Pancreas (tissue), 10 donors: ENCODE results near the gene HIP1R. TPM values are rescaled to one million over a fixed set of nuclear protein-coding genes. Genes with fewer than 3 reads are reported as not detected.
A peak's percentile ranks its signal among the peaks of the same experiment; 100 is the strongest.

Source experiments
- ATAC-seq, 4 donors: fragments of 200-7000 bp; cut with Tn5 transposase; one replicate each; pipeline versions ENCODE4 v1.8.0 to v1.9.1; 2020; ENCODE audit warnings: mild to moderate bottlenecking in 4 of 4, moderate library complexity in 4 of 4
- DNase-seq, 6 donors: peaks; one replicate each; pipeline ENCODE4 v3.0.0-alpha.2; 2020
- FAIRE-seq: peaks from 2 replicates; lab custom pipeline; 2012; peaks lifted over from hg19 to GRCh38; lab: Jason Lieb, UNC
- H3K27ac ChIP-seq, 4 donors: fragments of 200-600 bp; sonication (generic); 1 replicate in 3 of 4; 2 replicates in 1 of 4; pipeline versions ENCODE4 v1.5.0 to v1.8.0; 2020
- H3K27me3 ChIP-seq, 4 donors: fragments of 200-600 bp; one replicate each; pipeline ENCODE4 v1.8.0; 2021
- H3K36me3 ChIP-seq, 3 donors: fragments of 200-600 bp; sonication (generic) in 1 of 3; one replicate each; pipeline versions ENCODE4 v1.5.0 to v1.8.0; 2020 to 2021
- H3K4me1 ChIP-seq, 3 donors: fragments of 200-600 bp; one replicate each; pipeline ENCODE4 v1.8.0; 2021
- H3K4me3 ChIP-seq, 4 donors: fragments of 200-600 bp; sonication (generic) in 2 of 4; one replicate each; pipeline versions ENCODE4 v1.5.0 to v1.8.0; 2020 to 2021
- H3K9me3 ChIP-seq, 4 donors: fragments of 200-600 bp; one replicate each; pipeline ENCODE4 v1.8.0; 2021
- CTCF ChIP-seq, 4 donors: fragments of 200-600 bp; sonication (generic) in 3 of 4; IDR thresholded peaks; one replicate each; pipeline versions ENCODE4 v1.5.0 to v1.8.0; 2021; ENCODE audit warnings: antibody characterized with exemption in 4 of 4
- WGBS, 2 donors: extraction: QIAGEN DNeasy Blood & Tissue Kit; methylation state at CpG; one replicate each; pipeline ENCODE4 v1.1.7; 2013; 5-methylcytosine and 5-hydroxymethylcytosine counted together
- intact Hi-C, 3 donors: fragments of 100-400 bp; cut with DNase I; formaldehyde crosslinking; loops; one replicate each; pipeline versions ENCODE4 v1.11.1 to v1.14.2; 2022
- polyA plus RNA-seq, 2 donors: library from polyadenylated mRNA; stranded (reverse); fragments of 200-250 nt; gene quantifications; one replicate each; pipeline ENCODE4 v1.2.3, GENCODE V29; 2013
- total RNA-seq, 6 donors: library from RNA; stranded (reverse); fragmentation: NEBNext Ultra II Directional in 4 of 6; extraction: Animal tissue kit (Norgen Biotek cat#: 25700) in 4 of 6; gene quantifications; one replicate each; pipeline versions ENCODE4 v1.2.1 to v1.2.4, GENCODE V29; 2021 to 2023
- donor health status: healthy with polysubstance abuse.
- donor health status: DM: no; HTN: no; CAD: no; lungs with moderate emphysema.
- donor health status: DM: no; HTN: no; CAD: no.
- donor health status: control.
- donor health status: control.
- donor health status: Bipolar disorder and iron deficiency.
- donor health status: DM: yes; HTN: yes; CAD: no.
- donor health status: DM: no; HTN: no; CAD: no.
- donor health status: DM: no; HTN: no; CAD: no.
- donor health status: DM: yes; HTN: yes; CAD: no.

Gene HIP1R
- total and polyA plus RNA-seq, 8 donors: 41.0 to 206 (median 50.8) TPM

GRCh38 chr12:122862110-122862634 is 26.9 kb downstream of the HIP1R start:
- WGBS, 2 donors: 77 to 82% methylated on average over 18 to 20 of the region's 20 CpGs

GRCh38 chr12:122862872-122863701 is 27.8 kb downstream of the HIP1R start:
- no peak for TF ChIP-seq CTCF (IDR thresholded peaks at IDR 0.05)
- 44 to 47% methylated on average over 12 of the region's 12 CpGs for WGBS, 2 donors
- DNase-seq (peak in 4 of 6 donors; percentile 47 to 68 (median 60)), FAIRE-seq (no peak), ATAC-seq (peak in 2 of 4 donors; percentile 6 to 7)
- intact Hi-C loops: loop anchor here in 2 of 3 donors (5.0 to 10.0 kb wide), 2 partner anchors 89 to 372 kb away; partner anchors contain the start of genes MPHOSPH9 (in 1 of the 2) and MTRFR (in 1 of the 2)
- Histone ChIP-seq H3K4me1 (peaks cover 24 to 42% (median 37%) of the 10 kb centered on the region in 3 donors), H3K36me3 (peaks cover 0 to 18% (median 0%) of the 10 kb centered on the region in 3 donors), H3K4me3 (no peak overlapping the region), H3K27ac (peak overlapping the region in 3 of 4 donors; percentile 28 to 59 (median 29)), H3K27me3 (no peaks in the 10 kb centered on the region), H3K9me3 (no peaks in the 10 kb centered on the region)

More at GRCh38 chr12:122862110-122862634, 26.9 kb downstream of the HIP1R start:
- H3K36me3 ChIP-seq: peaks cover 0 to 21% (median 0%) of the 10 kb centered on the region in 3 donors
- DNase-seq (peak in 4 of 6 donors; percentile 14 to 75 (median 48)), ATAC-seq (no peak), FAIRE-seq (no peak)
- H3K4me1 ChIP-seq: peaks cover 16 to 33% (median 28%) of the 10 kb centered on the region in 3 donors
- H3K4me3 ChIP-seq: no peak overlapping the region
- H3K27ac ChIP-seq: peak overlapping the region in 2 of 4 donors; percentile 41 to 44
- intact Hi-C loops: loop anchor here in 2 of 3 donors (5.0 to 10.0 kb wide), 2 partner anchors 90 to 373 kb away; partner anchors contain the start of genes MPHOSPH9 (in 1 of the 2) and MTRFR (in 1 of the 2)
- no peaks in the 10 kb centered on the region for H3K27me3 ChIP-seq
- TF ChIP-seq CTCF (IDR thresholded peaks at IDR 0.05): no peak
- H3K9me3 ChIP-seq: no peaks in the 10 kb centered on the region

- peaks cover 0 to 15% (median 0%) of the 10 kb centered on the region in 3 donors for H3K36me3 ChIP-seq
- no peak for ATAC-seq
- peaks cover 34 to 56% (median 49%) of the 10 kb centered on the region in 3 donors for H3K4me1 ChIP-seq
- peak overlapping the region in 2 of 4 donors; percentile 63 to 79 for H3K27ac ChIP-seq
- 73 to 78% methylated on average over 5 of the region's 5 CpGs for WGBS, 2 donors
- no peak overlapping the region for H3K4me3 ChIP-seq
- no peak for FAIRE-seq
- intact Hi-C loops: loop anchor here in 2 of 3 donors (5.0 to 10.0 kb wide), 2 partner anchors 87 to 370 kb away; partner anchors contain the start of genes MPHOSPH9 (in 1 of the 2) and MTRFR (in 1 of the 2)
- TF ChIP-seq CTCF (IDR thresholded peaks at IDR 0.05): no peak
- peak in 1 of 6 donors; percentile 45 for DNase-seq
- H3K9me3 ChIP-seq: no peaks in the 10 kb centered on the region
- no peaks in the 10 kb centered on the region for H3K27me3 ChIP-seq
These were observed 29.6 kb downstream of the HIP1R start for GRCh38 chr12:122864894-122865253.

GRCh38 chr12:122865268-122866231 is 30.3 kb downstream of the HIP1R start:
- TF ChIP-seq CTCF (IDR thresholded peaks at IDR 0.05): peak; percentile 29 to 50 (median 44)
- Histone ChIP-seq H3K36me3 (peaks cover 0 to 15% (median 0%) of the 10 kb centered on the region in 3 donors), H3K4me3 (no peak overlapping the region), H3K9me3 (no peaks in the 10 kb centered on the region), H3K4me1 (peaks cover 40 to 60% (median 53%) of the 10 kb centered on the region in 3 donors), H3K27ac (peak overlapping the region; percentile 6 to 79 (median 46)), H3K27me3 (no peaks in the 10 kb centered on the region)
- no peak for FAIRE-seq
- intact Hi-C loops: loop anchor here in 1 of 3 donors (10.0 kb wide), 1 partner anchor 369 kb away; the partner anchor contains the start of genes MPHOSPH9 and MTRFR
- peak; percentile 19 to 47 (median 42) for ATAC-seq
- 49 to 51% methylated on average over 43 of the region's 43 CpGs for WGBS, 2 donors
- DNase-seq: peak; percentile 63 to 90 (median 76)
